HG02798 (cell line): ENCODE measurements around the gene CNP.
"Not testable (repeated sequence)": the region's sequence is repeated elsewhere in the genome, so short reads cannot be mapped to it uniquely, and the experiment has no call there.

ENCODE experiments used
- ATAC-seq: cut with Tn5 transposase; IDR thresholded peaks from one replicate; pipeline ENCODE4 v1.9.1; 2021; ENCODE audit warnings: mild to moderate bottlenecking; ENCODE audit not compliant: unreplicated experiment, poor library complexity

The CNP gene

GRCh38 chr17:41966463-41967140 is at the start of gene CNP:
Gene CNP (plus strand): TSS chr17:41966795. CDS start chr17:41966885, 90 bp downstream.
- peak; percentile 86 for ATAC-seq

- ATAC-seq, result no peak
These were observed 49.4 kb upstream of the CNP start for GRCh38 chr17:41917192-41917591.

- no peak for ATAC-seq
These were observed 48.8 kb upstream of the CNP start for GRCh38 chr17:41917679-41918313.

DNA sequence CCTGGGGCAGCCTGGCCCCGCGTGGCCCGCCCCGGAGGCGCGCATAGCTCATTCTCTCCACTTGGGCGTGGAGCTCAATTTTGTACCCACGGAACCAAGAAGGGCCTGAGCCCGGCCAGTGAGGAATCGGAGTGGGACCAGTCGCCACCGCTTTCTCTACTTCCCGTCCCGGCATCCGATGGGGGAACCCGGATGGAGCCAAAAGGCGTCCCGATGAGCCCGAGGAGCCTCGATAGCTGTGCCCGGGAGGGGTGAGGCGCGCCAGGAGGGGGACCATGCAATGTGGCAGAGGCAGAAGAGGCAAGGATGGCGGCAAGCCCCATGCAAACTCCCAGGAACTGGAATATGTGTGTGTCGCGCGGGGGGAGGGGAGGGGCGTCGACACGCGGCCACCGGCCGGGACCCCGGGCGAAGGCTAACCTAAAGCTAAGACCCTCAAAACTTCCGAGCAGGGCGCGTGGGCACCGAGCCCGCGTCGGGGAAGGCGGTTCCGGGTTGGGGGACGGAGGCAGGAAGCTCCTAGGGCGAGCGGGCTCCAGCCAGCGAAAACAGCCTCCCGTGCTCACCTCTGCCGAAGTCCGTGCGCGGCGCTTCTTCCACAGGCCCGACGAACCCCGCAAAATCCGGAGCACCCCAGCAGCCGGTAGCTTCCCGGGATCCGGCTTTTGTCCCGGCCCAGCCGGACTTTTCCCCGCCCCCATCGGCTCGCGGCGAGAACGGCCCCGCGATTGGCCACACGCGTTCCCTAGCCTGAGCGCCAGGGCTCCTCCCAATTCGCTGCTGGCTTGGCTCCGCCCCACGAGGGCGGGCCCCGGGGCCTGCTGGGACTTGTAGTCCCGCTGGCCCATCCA is 48.1 kb upstream of the CNP start, which contains the start of gene ACLY:
ACLY (minus strand) TSS at position 638 of the 851 bp plus-strand sequence. CDS start 5,078 bp downstream, outside the sequence.
- peak; percentile 97 for ATAC-seq

- no peak for ATAC-seq
These were observed 47.3 kb upstream of the CNP start for GRCh38 chr17:41919165-41919817.

- ATAC-seq, result no peak
These were observed 46.6 kb upstream of the CNP start for GRCh38 chr17:41919840-41920579.

- no peak for ATAC-seq
These were observed 46.0 kb upstream of the CNP start for GRCh38 chr17:41920580-41920955.

DNA sequence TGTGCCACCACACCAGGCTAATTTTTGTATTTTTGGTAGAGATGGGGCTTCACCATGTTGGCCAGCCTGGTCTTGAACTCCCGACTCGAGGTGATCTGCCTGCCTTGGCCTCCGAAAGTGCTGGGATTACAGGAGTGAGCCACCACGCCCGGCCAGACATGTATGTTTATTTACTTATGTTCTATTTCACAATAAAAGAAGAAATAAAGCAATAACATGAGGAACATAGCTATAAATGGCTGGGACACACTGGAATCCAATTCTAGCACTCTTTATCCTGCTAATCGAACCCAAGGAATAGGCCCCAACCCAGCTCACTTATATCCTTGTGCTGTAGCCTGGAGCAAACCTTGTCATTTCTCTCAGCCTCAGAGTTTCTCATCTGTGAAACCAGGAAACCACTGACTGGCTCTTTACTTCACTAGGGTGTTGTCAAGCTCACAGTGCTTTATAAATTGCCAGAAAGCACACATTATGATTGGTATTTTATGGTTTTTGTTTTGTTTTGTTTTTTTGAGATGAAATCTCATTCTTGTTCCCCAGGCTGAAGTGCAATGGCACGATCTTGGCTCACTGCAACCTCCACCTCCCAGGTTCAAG is 40.5 kb upstream of the CNP start:
- ATAC-seq, result no peak

- no peak for ATAC-seq
These were observed 37.8 kb upstream of the CNP start for GRCh38 chr17:41928693-41929251.

DNA sequence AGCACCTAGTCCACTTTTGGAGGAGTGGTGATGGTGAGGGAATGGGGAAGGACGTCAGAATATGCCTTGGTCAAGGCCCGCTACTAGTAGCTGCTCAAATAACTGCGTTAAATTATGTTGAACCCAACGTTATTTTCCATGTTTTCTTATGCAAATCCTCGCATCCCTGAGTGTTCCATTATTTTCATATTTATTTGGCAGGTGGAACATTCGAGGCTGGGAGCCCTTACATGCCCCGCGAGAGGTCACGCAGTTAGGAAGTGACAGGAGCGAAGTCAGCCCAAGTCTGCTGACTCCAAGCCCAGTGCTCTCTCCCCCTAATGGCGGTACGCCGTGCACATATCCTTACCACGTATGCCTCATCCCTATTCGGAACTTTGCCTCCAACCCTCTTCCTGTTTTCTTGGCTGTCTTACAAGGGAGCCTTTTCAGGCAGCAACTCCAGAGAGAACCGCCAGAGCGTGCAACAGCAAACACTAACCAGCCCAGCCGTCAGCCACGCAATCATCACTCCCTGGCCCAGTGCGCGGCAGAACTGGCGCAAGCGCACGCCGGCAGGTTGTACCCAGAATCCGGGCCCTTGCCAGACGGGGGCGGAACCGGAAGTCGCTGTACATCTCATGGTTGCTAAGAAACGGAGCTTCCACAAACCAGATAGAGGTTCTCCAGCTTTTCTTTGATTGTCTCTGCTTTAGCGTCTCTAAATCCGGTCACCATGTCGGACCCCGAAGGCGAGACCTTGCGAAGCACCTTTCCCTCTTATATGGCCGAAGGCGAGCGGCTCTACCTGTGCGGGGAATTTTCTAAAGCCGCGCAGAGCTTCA is 36.4 kb upstream of the CNP start, which contains the start of gene ODAD4:
ODAD4 (plus strand) TSS at position 609 of the 824 bp plus-strand sequence; CDS start at position 716, 107 bp downstream.
- peak; percentile 95 for ATAC-seq

- ATAC-seq, result not testable (repeated sequence)
These were observed 35.8 kb upstream of the CNP start for GRCh38 chr17:41930833-41931156.

GRCh38 chr17:41931715-41932114 is 34.9 kb upstream of the CNP start:
- ATAC-seq, result not testable (repeated sequence)

DNA sequence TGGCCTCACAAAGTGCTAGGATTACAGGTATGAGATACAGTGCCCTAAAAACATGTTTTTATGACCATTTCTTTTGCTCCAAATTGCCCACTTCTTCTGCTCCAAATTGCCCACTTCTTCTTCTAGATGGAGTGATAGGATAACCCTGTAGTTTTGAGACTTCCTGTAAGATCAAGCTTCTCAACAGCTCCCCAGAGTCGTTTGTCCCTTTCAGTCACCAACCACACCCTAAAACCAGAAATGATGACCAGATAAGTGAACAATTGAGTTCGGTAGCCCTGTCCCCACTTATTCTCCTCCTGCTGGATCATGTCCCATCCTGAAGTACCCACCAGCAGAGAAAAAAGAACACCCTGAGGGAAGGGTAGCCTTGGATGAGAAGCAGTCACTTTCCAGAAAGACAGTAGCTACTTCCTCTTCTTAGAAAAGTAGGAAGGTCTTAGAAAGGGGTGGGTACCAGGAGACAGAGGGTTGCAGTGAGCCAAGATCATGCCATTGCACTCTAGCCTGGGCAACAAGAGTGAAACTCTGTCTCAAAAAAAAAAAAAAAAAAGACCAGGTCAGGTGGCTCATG is 33.7 kb upstream of the CNP start:
- no peak for ATAC-seq

- ATAC-seq, result no peak
These were observed 31.0 kb upstream of the CNP start for GRCh38 chr17:41935641-41936040.

DNA sequence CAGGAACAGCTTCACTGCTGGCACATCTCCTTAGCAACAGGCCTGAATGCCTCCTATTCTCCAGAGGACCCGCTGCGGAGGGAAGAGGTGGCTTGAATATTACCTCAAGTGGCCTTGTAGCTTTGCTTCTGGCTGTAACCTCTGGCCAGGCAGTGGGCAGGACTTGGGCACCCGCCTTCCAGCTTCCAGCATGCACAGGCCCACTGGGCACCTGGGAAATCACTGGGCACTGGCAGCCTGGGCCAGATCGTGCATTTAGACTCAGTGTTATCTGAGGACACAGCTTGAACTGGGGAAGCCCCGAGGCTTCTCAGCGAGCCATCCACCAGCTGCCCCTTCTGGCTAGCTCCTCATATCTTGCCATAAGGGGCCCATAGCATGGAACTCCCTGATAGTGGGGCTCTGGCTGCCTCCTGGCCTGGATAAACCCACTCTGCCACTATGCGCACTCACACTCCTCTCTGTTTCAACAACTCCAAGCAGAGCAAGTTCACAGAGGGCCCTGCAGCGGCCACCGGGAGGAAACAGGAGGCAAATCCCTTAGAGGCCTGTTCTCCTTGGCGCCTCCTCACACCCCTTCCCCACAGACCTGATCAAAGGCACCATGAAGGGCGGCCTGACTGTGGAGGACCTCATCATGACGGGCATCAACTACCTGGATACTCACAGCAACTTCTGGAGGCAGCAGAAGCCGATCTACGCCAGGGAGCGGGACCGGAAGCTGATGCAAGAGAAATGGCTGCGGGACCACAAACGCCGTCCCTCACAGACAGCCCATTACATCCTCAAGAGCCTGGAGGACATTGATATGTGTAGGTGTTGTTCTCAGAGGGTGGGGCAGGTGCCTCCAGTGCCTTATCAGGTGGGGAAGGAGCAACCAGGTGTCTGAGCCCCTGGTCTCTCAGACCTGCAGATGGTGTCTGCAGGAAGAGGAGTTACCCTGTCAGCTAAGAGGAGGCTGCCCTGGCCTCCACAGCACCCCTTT is 28.3 kb upstream of the CNP start:
- ATAC-seq, result no peak

DNA sequence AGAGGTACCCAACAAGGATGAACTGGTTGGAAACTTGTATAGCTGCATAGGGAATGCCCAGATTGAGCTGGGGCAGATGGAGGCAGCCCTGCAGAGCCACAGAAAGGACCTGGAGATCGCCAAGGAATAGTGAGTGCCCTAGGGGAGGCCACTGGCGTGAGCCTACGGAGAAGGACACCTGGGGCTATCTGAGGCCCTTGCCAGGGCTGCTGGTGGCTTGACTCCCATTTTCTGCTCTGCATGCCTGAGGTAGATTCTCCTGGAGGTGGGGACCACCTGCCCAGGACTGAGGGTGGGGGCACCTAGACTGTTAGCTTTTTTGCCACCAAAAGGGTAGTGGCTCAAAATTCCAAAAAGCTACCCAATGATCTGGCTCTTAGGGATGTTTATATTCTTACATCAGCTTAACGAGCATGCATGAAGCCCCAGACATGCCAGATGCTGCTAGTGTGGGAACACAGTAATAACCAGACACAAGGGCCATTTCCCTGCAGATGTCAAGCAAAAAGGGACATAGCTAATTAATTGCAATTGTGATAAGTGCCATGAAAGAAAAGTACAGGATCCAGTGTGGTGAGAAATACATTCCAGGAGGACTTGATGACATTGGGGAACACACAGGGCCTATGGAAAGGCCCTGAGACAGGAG is 27.4 kb upstream of the CNP start:
- no peak for ATAC-seq
